GM12878 (cell line): ENCODE data around the gene AMPD3.

Source experiments
- GABPA ChIP-seq: IDR thresholded peaks from 2 replicates; pipeline ENCODE4 v1.6.1; 2014; ENCODE audit warnings: antibody characterized with exemption, low read depth, mild to moderate bottlenecking, inconsistent platforms
- HDAC2 ChIP-seq: fragments of 200-600 bp; sonication (generic); IDR thresholded peaks from 2 replicates; pipeline ENCODE4 v1.6.1; 2017
- MXI1 ChIP-seq: fragments of 150-350 bp; IDR thresholded peaks from 2 replicates; pipeline ENCODE4 v1.6.1; 2011; ENCODE audit warnings: low read depth, mild to moderate bottlenecking, inconsistent platforms, low read length, improper control_type of control experiment
- PAX8 ChIP-seq: fragments of 450-650 bp; IDR thresholded peaks from 2 replicates; pipeline ENCODE4 v1.6.1; 2017; ENCODE audit warnings: mild to moderate bottlenecking, moderate library complexity
- STAT3 ChIP-seq: IDR thresholded peaks from 2 replicates; pipeline ENCODE4 v1.6.1; 2011; ENCODE audit warnings: low read depth, low read length, improper control_type of control experiment
- TF ChIP-seq, protein P1 (sequence below), 3 experiments: IDR thresholded peaks in 2 of 3; conservative IDR thresholded peaks in 1 of 3; 2 replicates each; pipeline ENCODE4 v1.5.1; 2011; ENCODE audit warnings: low read depth in 3 of 3, low read length in 3 of 3, mild to moderate bottlenecking in 3 of 3, control low read depth in 2 of 3, moderate library complexity in 2 of 3, inconsistent platforms in 1 of 3, mixed read lengths in 1 of 3; ENCODE audit not compliant: control insufficient read depth in 2 of 3, insufficient read depth in 1 of 3; ENCODE audit errors: extremely low read depth in 1 of 3

DNA sequence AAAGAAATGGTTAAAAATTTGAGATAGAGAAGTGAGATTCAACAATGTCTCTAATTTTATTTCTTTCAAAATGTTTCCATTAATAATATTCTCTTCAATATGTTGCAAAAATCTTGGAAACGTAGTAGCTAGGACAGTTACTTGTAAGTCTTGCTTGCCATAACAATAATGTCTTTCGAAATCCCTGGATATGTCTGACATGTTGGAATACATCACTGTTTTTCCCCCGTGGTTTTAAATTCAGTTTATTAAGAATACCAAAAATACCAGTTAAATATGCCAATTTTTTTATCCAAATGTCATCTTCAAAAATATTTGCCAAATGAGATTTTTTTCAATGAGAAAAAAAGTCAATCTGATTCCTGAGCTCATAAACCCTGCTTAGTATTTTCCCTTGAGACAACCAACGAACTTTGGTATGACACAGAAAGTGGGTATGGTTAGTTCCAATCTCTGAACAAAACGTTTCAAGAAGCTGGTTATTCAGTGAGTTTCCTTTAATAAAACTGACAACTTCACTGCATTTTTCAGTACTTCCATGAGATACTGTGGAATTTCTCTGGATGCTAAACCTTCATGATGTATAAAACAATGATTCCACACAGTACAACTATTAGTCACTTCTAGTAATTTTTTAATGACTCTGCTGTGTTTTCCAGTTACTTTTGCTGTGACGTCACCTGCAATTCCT, 36.7 kb upstream of the AMPD3 start:
- TF ChIP-seq, protein P1, sequence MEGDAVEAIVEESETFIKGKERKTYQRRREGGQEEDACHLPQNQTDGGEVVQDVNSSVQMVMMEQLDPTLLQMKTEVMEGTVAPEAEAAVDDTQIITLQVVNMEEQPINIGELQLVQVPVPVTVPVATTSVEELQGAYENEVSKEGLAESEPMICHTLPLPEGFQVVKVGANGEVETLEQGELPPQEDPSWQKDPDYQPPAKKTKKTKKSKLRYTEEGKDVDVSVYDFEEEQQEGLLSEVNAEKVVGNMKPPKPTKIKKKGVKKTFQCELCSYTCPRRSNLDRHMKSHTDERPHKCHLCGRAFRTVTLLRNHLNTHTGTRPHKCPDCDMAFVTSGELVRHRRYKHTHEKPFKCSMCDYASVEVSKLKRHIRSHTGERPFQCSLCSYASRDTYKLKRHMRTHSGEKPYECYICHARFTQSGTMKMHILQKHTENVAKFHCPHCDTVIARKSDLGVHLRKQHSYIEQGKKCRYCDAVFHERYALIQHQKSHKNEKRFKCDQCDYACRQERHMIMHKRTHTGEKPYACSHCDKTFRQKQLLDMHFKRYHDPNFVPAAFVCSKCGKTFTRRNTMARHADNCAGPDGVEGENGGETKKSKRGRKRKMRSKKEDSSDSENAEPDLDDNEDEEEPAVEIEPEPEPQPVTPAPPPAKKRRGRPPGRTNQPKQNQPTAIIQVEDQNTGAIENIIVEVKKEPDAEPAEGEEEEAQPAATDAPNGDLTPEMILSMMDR (IDR thresholded peaks at IDR 0.05 in 2 of 3, conservative IDR thresholded peaks at IDR 0.05 in 1 of 3; ENCODE audit: control insufficient read depth in 2 of 3, extremely low read depth in 1 of 3, insufficient read depth in 1 of 3, low read depth in 3 of 3, low read length in 3 of 3): no peak
- TF ChIP-seq MXI1 (no peak), STAT3 (no peak), PAX8 (no peak), GABPA (no peak), HDAC2 (no peak)
